ENCODE measurements around the gene PDE12.
A peak's percentile ranks its signal among the peaks of the same experiment; 100 is the strongest.
"Not testable (repeated sequence)": the region's sequence is repeated elsewhere in the genome, so short reads cannot be mapped to it uniquely, and the experiment has no call there.

Gene PDE12

GRCh38 chr3:57582474-57583168 is 26.5 kb downstream of the PDE12 start:
- DNase-seq (ENCODE audit: low read depth in 1 of 2, low spot score in 1 of 2) = no peak

- no peak for DNase-seq (ENCODE audit: low read depth in 1 of 2, low spot score in 1 of 2)
These were observed 27.5 kb downstream of the PDE12 start for GRCh38 chr3:57583544-57583943.

GRCh38 chr3:57586778-57587177 is 30.7 kb downstream of the PDE12 start:
- DNase-seq (ENCODE audit: low read depth in 1 of 2, low spot score in 1 of 2) = no peak

- DNase-seq (ENCODE audit: low read depth in 1 of 2, low spot score in 1 of 2) = no peak
These were observed 31.8 kb downstream of the PDE12 start for GRCh38 chr3:57587905-57588304.

- no peak for DNase-seq (ENCODE audit: low read depth in 1 of 2, low spot score in 1 of 2)
These were observed 36.2 kb downstream of the PDE12 start for GRCh38 chr3:57592306-57592705.

- no peak for DNase-seq (ENCODE audit: low read depth in 1 of 2, low spot score in 1 of 2)
These were observed 38.1 kb downstream of the PDE12 start for GRCh38 chr3:57594144-57594543.

- no peak for DNase-seq (ENCODE audit: low read depth in 1 of 2, low spot score in 1 of 2)
These were observed 38.5 kb downstream of the PDE12 start for GRCh38 chr3:57594576-57594975.

- DNase-seq (ENCODE audit: low read depth in 1 of 2, low spot score in 1 of 2) = peak; percentile 16 to 47
These were observed 40.5 kb downstream of the PDE12 start for GRCh38 chr3:57596495-57597126.

- DNase-seq (ENCODE audit: low read depth in 1 of 2, low spot score in 1 of 2) = peak; percentile 98 to 99
These were observed 41.3 kb downstream of the PDE12 start, which contains the start of gene ARF4 for GRCh38 chr3:57597127-57597923. TSS of gene ARF4 (minus strand) at chr3:57597344. CDS start at chr3:57597140, 204 bp downstream.

- DNase-seq (ENCODE audit: low read depth in 1 of 2, low spot score in 1 of 2) = no peak
These were observed 42.8 kb downstream of the PDE12 start for GRCh38 chr3:57598765-57599360.

- no peak for DNase-seq (ENCODE audit: low read depth in 1 of 2, low spot score in 1 of 2)
These were observed 44.1 kb downstream of the PDE12 start for GRCh38 chr3:57600195-57600594.

GRCh38 chr3:57604971-57605370 is 48.9 kb downstream of the PDE12 start:
- DNase-seq (ENCODE audit: low read depth in 1 of 2, low spot score in 1 of 2) = no peak

- no peak for DNase-seq (ENCODE audit: low read depth in 1 of 2, low spot score in 1 of 2)
These were observed 49.6 kb downstream of the PDE12 start for GRCh38 chr3:57605683-57606082.

GRCh38 chr3:57611870-57612269 is 55.8 kb downstream of the PDE12 start:
- not testable (repeated sequence) for DNase-seq (ENCODE audit: low read depth in 1 of 2, low spot score in 1 of 2)

GRCh38 chr3:57616233-57616632 is 60.2 kb downstream of the PDE12 start:
- DNase-seq (ENCODE audit: low read depth in 1 of 2, low spot score in 1 of 2) = no peak

Measured in stimulated activated CD4-positive, alpha-beta T cell treated with anti-CD3 and anti-CD28 coated beads, Interleukin-15, amount 100 ng/mL, for 1 hour (primary cell).